CD4-positive, alpha-beta memory T cell (primary cell): ENCODE results near the gene CHRNB1. TPM values are rescaled to one million over a fixed set of nuclear protein-coding genes. Genes with fewer than 3 reads are reported as not detected.
A peak's percentile ranks its signal among the peaks of the same experiment; 100 is the strongest.
"Not testable (repeated sequence)": the region's sequence is repeated elsewhere in the genome, so short reads cannot be mapped to it uniquely, and the experiment has no call there.

ENCODE experiments used
- CTCF ChIA-PET: fragments of 350-600 bp; sonication (Branson Sonifier 250); formaldehyde crosslinking; loops from one replicate; lab custom pipeline; 2021; ENCODE audit warnings: inconsistent platforms; ENCODE audit not compliant: partially characterized antibody; lab: Charles Lee
- POLR2A ChIA-PET: fragments of 350-600 bp; sonication (Branson Sonifier 250); formaldehyde crosslinking; loops from one replicate; lab custom pipeline; 2021; ENCODE audit not compliant: partially characterized antibody; lab: Charles Lee
- DNase-seq, 5 donors: peaks; one replicate each; pipeline versions ENCODE4 v3.0.0 to v3.0.0-alpha.2; 2020 to 2022; ENCODE audit warnings: mixed read lengths in 1 of 5
- H3K27ac ChIP-seq: one replicate; pipeline ENCODE4 v1.7.0; 2013; ENCODE audit warnings: low read depth, low read length
- H3K27me3 ChIP-seq: 2 replicates; pipeline ENCODE4 v1.7.0; 2013; ENCODE audit warnings: mild to moderate bottlenecking, low read length, moderate library complexity; ENCODE audit not compliant: insufficient read depth
- H3K36me3 ChIP-seq: 2 replicates; pipeline ENCODE4 v1.7.0; 2013; ENCODE audit warnings: mild to moderate bottlenecking, low read length, moderate library complexity; ENCODE audit not compliant: insufficient read depth
- H3K4me1 ChIP-seq: 2 replicates; pipeline ENCODE4 v1.7.0; 2013; ENCODE audit warnings: mild to moderate bottlenecking, low read length, moderate library complexity; ENCODE audit not compliant: insufficient read depth
- H3K4me3 ChIP-seq, 2 donors: one replicate each; pipeline ENCODE4 v1.7.0; 2013; ENCODE audit warnings: low read length in 2 of 2, mild to moderate bottlenecking in 1 of 2
- H3K9me3 ChIP-seq, 2 donors: one replicate each; pipeline ENCODE4 v1.7.0; 2013; ENCODE audit warnings: low read length in 2 of 2, control low read depth in 1 of 2; ENCODE audit not compliant: control insufficient read depth in 1 of 2
- H3K27ac Mint-ChIP-seq, 7 donors: one replicate each; pipeline ENCODE4 v1.8.0; 2020 to 2021; ENCODE audit warnings: mixed read lengths in 7 of 7, mild to moderate bottlenecking in 6 of 7, inconsistent platforms in 3 of 7, moderate library complexity in 3 of 7
- H3K27me3 Mint-ChIP-seq, 2 donors: one replicate each; pipeline ENCODE4 v1.8.0; 2020 to 2021; ENCODE audit warnings: mixed read lengths in 2 of 2
- H3K36me3 Mint-ChIP-seq, 2 donors: one replicate each; pipeline ENCODE4 v1.8.0; 2020 to 2021; ENCODE audit warnings: mixed read lengths in 2 of 2, inconsistent platforms in 1 of 2, mild to moderate bottlenecking in 1 of 2
- H3K4me1 Mint-ChIP-seq, 4 donors: one replicate each; pipeline ENCODE4 v1.8.0; 2020 to 2021; ENCODE audit warnings: mixed read lengths in 4 of 4, mild to moderate bottlenecking in 1 of 4
- H3K4me3 Mint-ChIP-seq, 8 donors: one replicate each; pipeline ENCODE4 v1.8.0; 2020 to 2021; ENCODE audit warnings: mixed read lengths in 8 of 8, mild to moderate bottlenecking in 7 of 8, moderate library complexity in 6 of 8, inconsistent platforms in 3 of 8
- H3K9me3 Mint-ChIP-seq, 8 donors: one replicate each; pipeline ENCODE4 v1.8.0; 2020 to 2021; ENCODE audit warnings: mixed read lengths in 8 of 8, mild to moderate bottlenecking in 5 of 8, inconsistent platforms in 3 of 8, moderate library complexity in 1 of 8
- intact Hi-C: fragments of 100-400 bp; cut with micrococcal nuclease; formaldehyde crosslinking; loops from one replicate; pipeline ENCODE4 v1.15.1; 2023
- polyA plus RNA-seq, 2 donors: library from polyadenylated mRNA; unstranded; fragments of 300-500 nt; fragmentation: Illumina TruSeq; gene quantifications; one replicate each; pipeline ENCODE4 v1.2.3, GENCODE V29; 2021
- total RNA-seq, 2 experiments: library from RNA; stranded (reverse); gene quantifications; one replicate each; pipeline ENCODE4 v1.2.3, GENCODE V29; 2021

Gene CHRNB1
- total and polyA plus RNA-seq, 4 experiments from 2014 or later, result 9.1 to 29.2 (median 16.8) TPM

DNA sequence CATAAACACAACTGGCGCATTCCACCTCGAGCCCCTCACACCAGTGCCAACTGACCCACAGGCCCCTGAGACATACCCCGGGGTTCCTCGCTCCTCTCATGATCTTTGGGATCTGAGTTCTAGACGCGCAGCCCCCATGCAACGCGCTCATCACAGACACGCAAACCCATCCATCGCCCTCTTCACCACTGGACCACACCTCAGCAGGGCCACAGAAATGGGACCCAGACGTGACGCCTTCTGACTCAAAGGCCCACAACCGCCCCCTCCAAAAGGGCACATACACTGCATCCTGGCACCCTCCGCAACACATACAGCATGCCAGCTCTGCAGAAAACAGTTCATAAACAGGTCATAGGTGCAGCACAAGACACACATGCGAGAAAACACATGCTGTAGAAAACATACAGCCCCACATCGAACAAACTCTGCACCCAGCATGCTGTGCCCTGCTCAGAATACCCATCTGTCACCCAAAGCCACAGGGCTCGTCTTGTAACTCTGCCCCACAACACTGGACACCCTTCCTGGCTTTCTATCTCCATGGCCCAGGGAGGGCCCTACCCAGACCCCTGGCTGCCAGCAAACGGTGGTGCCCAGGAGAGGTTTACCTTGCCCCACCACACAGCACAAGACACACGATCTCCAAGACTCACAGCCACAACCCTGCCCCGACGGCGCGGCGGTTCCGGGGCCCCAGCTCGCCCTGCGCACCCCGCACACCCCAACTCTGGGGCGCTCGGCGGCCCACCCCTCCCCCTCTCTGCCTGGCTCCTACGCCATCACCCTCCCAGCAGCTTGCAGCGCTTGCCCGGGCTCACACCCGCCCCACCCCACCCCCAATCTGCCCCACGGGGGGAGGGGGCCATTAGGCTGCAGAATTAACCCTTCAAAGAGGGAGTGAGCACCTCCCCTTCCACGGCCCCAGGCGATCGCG is 33.7 kb downstream of the CHRNB1 start:
- Histone ChIP-seq H3K27me3 (no peaks in the 10 kb centered on the region), H3K36me3 (no peaks in the 10 kb centered on the region), H3K4me1 (peaks cover 62% of the 10 kb centered on the region), H3K9me3 (no peaks in the 10 kb centered on the region), H3K4me3 (peak overlapping the region; percentile 64 to 83), H3K27ac (peak overlapping the region; percentile 97)
- intact Hi-C loops, result loop anchor here (1.0 kb wide), 2 partner anchors 23 to 41 kb away; no protein-coding TSS in a partner anchor
- H3K4me1 Mint-ChIP-seq, result peaks cover 45 to 77% (median 64%) of the 10 kb centered on the region in 4 donors
- H3K27ac Mint-ChIP-seq, result peak overlapping the region; percentile 74 to 97 (median 97)
- H3K27me3 Mint-ChIP-seq, result no peaks in the 10 kb centered on the region
- CTCF ChIA-PET, result interaction anchor here (1.0 to 4.2 kb wide), 6 partner anchors 9 to 82 kb away, joined by 3 to 28 read pairs (median 6); partner anchors contain the start of gene TMEM102
- peak overlapping the region; percentile 89 to 97 (median 94) for H3K4me3 Mint-ChIP-seq
- POLR2A ChIA-PET, result interaction anchor here (0.8 to 13.8 kb wide), 25 partner anchors 9 to 356 kb away, joined by 3 to 398 read pairs (median 6); partner anchors contain the start of genes ACAP1, CHRNB1, FGF11 and GPS2
- DNase-seq, result peak; percentile 70 to 79 (median 74)
- H3K36me3 Mint-ChIP-seq, result peaks cover 0 to 27% of the 10 kb centered on the region in 2 donors
- no peaks in the 10 kb centered on the region for H3K9me3 Mint-ChIP-seq

- Histone ChIP-seq H3K9me3 (no peaks in the 10 kb centered on the region), H3K27ac (peak within 1 kb of the TSS; percentile 97), H3K27me3 (no peaks in the 10 kb centered on the region), H3K4me3 (peak within 1 kb of the TSS; percentile 79 to 83), H3K36me3 (no peaks in the 10 kb centered on the region), H3K4me1 (peaks cover 57% of the 10 kb centered on the region)
- POLR2A ChIA-PET, result interaction anchor here (0.6 to 13.8 kb wide), 33 partner anchors 8 to 434 kb away, joined by 3 to 398 read pairs (median 5); partner anchors contain the start of genes ACADVL, ACAP1, CHRNB1 and DLG4
- peaks cover 45 to 84% (median 63%) of the 10 kb centered on the region in 4 donors for H3K4me1 Mint-ChIP-seq
- peaks cover 0 to 4% (median 0%) of the 10 kb centered on the region in 8 donors for H3K9me3 Mint-ChIP-seq
- no peaks in the 10 kb centered on the region for H3K27me3 Mint-ChIP-seq
- intact Hi-C loops, result loop anchor here (1.0 kb wide), 2 partner anchors 24 to 42 kb away; no protein-coding TSS in a partner anchor
- H3K4me3 Mint-ChIP-seq, result peak within 1 kb of the TSS; percentile 93 to 97 (median 94)
- peak within 1 kb of the TSS; percentile 97 to 100 (median 97) for H3K27ac Mint-ChIP-seq
- H3K36me3 Mint-ChIP-seq, result peaks cover 0 to 37% of the 10 kb centered on the region in 2 donors
- DNase-seq, result peak; percentile 68 to 77 (median 71)
- CTCF ChIA-PET, result interaction anchor here (0.7 to 3.4 kb wide), 6 partner anchors 8 to 239 kb away, joined by 3 to 23 read pairs (median 3); partner anchors contain the start of gene TMEM102
These were observed 34.6 kb downstream of the CHRNB1 start, which contains the start of gene ZBTB4 for GRCh38 chr17:7479213-7480088. Gene ZBTB4, minus strand, starts transcription at chr17:7479631. Its CDS starts 12,830 bp downstream, at chr17:7466801.

DNA sequence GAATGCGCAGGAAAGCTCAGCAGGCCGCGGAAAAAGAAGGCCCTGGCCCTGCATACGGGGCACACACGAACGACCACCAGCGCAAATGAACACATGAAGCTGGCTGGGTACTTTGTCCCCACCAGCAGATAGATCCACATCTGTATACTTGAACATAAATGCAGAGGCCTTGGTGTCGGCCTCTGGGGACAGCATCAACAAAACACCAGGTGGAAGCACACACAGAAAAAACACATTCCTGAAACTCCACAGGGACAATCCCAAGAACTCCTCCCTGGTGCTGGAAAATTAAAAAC is 35.2 kb downstream of the CHRNB1 start:
- ChIA-PET CTCF (interaction anchor here (1.1 to 3.4 kb wide), 4 partner anchors 11 to 80 kb away, joined by 3 to 23 read pairs (median 6); partner anchors contain the start of gene TMEM102), POLR2A (interaction anchor here (0.8 to 13.8 kb wide), 24 partner anchors 17 to 434 kb away, joined by 3 to 398 read pairs (median 6); partner anchors contain the start of genes ACAP1, CHRNB1, FGF11 and FXR2)
- peak overlapping the region; percentile 69 to 79 for H3K4me3 ChIP-seq
- Mint-ChIP-seq H3K9me3 (peaks cover 0 to 7% (median 0%) of the 10 kb centered on the region in 8 donors), H3K4me1 (peaks cover 47 to 90% (median 65%) of the 10 kb centered on the region in 4 donors), H3K27me3 (no peaks in the 10 kb centered on the region), H3K27ac (peak overlapping the region; percentile 96 to 100 (median 97)), H3K4me3 (peak overlapping the region; percentile 89 to 96 (median 93)), H3K36me3 (peaks cover 0 to 42% of the 10 kb centered on the region in 2 donors)
- peak overlapping the region; percentile 97 for H3K27ac ChIP-seq
- peaks cover 57% of the 10 kb centered on the region for H3K4me1 ChIP-seq
- no peak for DNase-seq
- H3K36me3 ChIP-seq, result no peaks in the 10 kb centered on the region
- H3K27me3 ChIP-seq, result no peaks in the 10 kb centered on the region
- intact Hi-C loops, result no loop called here
- no peaks in the 10 kb centered on the region for H3K9me3 ChIP-seq

- POLR2A ChIA-PET, result interaction anchor here (0.7 to 13.8 kb wide), 6 partner anchors 19 to 152 kb away, joined by 3 to 398 read pairs (median 14); partner anchors contain the start of genes CHRNB1, FGF11, PLSCR3 and TMEM102
- Histone ChIP-seq H3K4me1 (peaks cover 54% of the 10 kb centered on the region), H3K27ac (peak within 1 kb of the TSS; percentile 97), H3K4me3 (peak within 1 kb of the TSS in 1 of 2 donors; percentile 69)
- H3K9me3 ChIP-seq, H3K27me3 ChIP-seq, H3K36me3 ChIP-seq, H3K27me3 Mint-ChIP-seq, H3K9me3 Mint-ChIP-seq, DNase-seq, intact Hi-C loops: not testable (repeated sequence)
- Mint-ChIP-seq H3K4me1 (peaks cover 51 to 89% (median 65%) of the 10 kb centered on the region in 4 donors), H3K27ac (peak within 1 kb of the TSS; percentile 93 to 100 (median 98)), H3K36me3 (peaks cover 0 to 42% of the 10 kb centered on the region in 2 donors), H3K4me3 (peak within 1 kb of the TSS; percentile 55 to 98 (median 93))
- CTCF ChIA-PET, result interaction anchor here (0.9 to 3.4 kb wide), 4 partner anchors 24 to 244 kb away, joined by 3 to 23 read pairs (median 4); partner anchors contain the start of gene TMEM102
These were observed 36.4 kb downstream of the CHRNB1 start, which contains the start of gene SLC35G6 for GRCh38 chr17:7481275-7481674. Gene SLC35G6, plus strand, starts transcription at chr17:7481446. Its CDS starts 71 bp downstream, at chr17:7481517.

DNA sequence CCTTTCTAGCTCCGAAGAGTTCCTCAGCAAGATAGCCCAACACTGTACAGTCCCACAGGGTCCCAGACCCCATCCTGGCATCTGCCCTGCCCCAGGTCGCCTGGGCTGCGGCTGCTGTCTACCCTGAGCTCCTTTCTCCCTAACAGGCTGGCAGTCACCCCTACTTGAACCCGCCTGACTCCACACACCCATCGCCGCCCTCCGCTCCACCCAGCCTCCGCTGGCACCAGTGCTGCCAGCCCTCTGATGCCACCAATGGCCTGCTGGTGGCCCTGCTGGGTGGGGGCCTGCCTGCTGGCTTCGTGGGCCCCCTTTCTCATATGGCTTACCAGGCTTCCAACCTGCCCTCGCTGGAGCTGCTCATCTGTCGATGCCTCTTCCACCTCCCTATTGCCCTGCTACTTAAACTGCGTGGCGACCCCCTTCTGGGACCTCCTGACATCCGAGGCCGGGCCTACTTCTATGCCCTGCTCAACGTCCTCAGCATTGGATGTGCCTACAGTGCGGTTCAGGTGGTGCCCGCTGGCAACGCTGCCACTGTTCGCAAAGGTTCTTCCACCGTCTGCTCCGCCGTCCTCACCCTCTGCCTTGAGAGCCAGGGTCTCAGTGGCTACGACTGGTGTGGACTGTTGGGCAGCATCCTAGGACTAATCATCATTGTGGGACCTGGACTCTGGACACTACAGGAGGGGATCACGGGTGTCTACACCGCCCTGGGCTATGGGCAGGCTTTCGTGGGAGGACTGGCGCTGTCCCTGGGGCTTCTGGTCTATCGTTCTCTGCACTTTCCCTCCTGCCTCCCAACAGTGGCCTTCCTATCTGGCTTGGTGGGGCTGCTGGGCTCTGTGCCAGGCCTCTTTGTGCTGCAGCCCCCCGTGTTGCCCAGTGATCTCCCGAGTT is 37.2 kb downstream of the CHRNB1 start:
- DNase-seq, H3K27me3 ChIP-seq, H3K9me3 Mint-ChIP-seq, H3K36me3 ChIP-seq, H3K27me3 Mint-ChIP-seq, H3K9me3 ChIP-seq, H3K4me3 ChIP-seq, intact Hi-C loops: not testable (repeated sequence)
- Mint-ChIP-seq H3K4me1 (peaks cover 48 to 89% (median 63%) of the 10 kb centered on the region in 4 donors), H3K36me3 (peaks cover 0 to 39% of the 10 kb centered on the region in 2 donors), H3K27ac (peak overlapping the region; percentile 99 to 100 (median 100)), H3K4me3 (peak overlapping the region in 7 of 8 donors; percentile 96 to 100 (median 98))
- CTCF ChIA-PET, result interaction anchor here (0.9 to 3.4 kb wide), 4 partner anchors 25 to 244 kb away, joined by 3 to 23 read pairs (median 4); partner anchors contain the start of gene TMEM102
- Histone ChIP-seq H3K27ac (peak overlapping the region; percentile 99), H3K4me1 (peaks cover 54% of the 10 kb centered on the region)
- POLR2A ChIA-PET, result interaction anchor here (0.7 to 13.8 kb wide), 9 partner anchors 20 to 153 kb away, joined by 3 to 398 read pairs (median 25); partner anchors contain the start of genes ACAP1, CHRNB1, FGF11 and PLSCR3
